GM12873 (cell line): ENCODE results near the gene POU2F1.

Experiments used
- CTCF ChIP-seq: IDR thresholded peaks from 2 replicates; pipeline ENCODE4 v1.5.1; 2012; ENCODE audit warnings: low read depth, mild to moderate bottlenecking, moderate library complexity, low read length, control low read depth; ENCODE audit not compliant: insufficient read depth; ENCODE audit errors: missing control alignments

Gene POU2F1

GRCh38 chr1:167244244-167244643 lies 23.6 kb downstream of the POU2F1 start:
- TF ChIP-seq CTCF = no peak

- no peak for TF ChIP-seq CTCF
Observed at GRCh38 chr1:167246971-167247370, 26.3 kb downstream of the POU2F1 start.

- no peak for TF ChIP-seq CTCF
Observed at GRCh38 chr1:167247754-167248153, 27.1 kb downstream of the POU2F1 start.

GRCh38 chr1:167248707-167249642 lies 28.3 kb downstream of the POU2F1 start:
- TF ChIP-seq CTCF = no peak

GRCh38 chr1:167249702-167250101 lies 29.0 kb downstream of the POU2F1 start:
- no peak for TF ChIP-seq CTCF

- no peak for TF ChIP-seq CTCF
Observed at GRCh38 chr1:167250482-167250881, 29.8 kb downstream of the POU2F1 start.

- TF ChIP-seq CTCF = no peak
Observed at GRCh38 chr1:167251472-167251871, 30.8 kb downstream of the POU2F1 start.
